Lower leg skin (tissue), 3 donors: ENCODE results near the gene ADPGK.
"Not testable (repeated sequence)": the region's sequence is repeated elsewhere in the genome, so short reads cannot be mapped to it uniquely, and the experiment has no call there.

ENCODE experiments used
- CTCF ChIP-seq, 3 donors: fragments of 450-650 bp; IDR thresholded peaks; one replicate each; pipeline ENCODE4 v1.5.1; 2016; ENCODE audit warnings: antibody characterized with exemption in 3 of 3, mild to moderate bottlenecking in 3 of 3, moderate library complexity in 2 of 3
- POLR2A ChIP-seq, 2 donors: fragments of 450-650 bp; IDR thresholded peaks; one replicate each; pipeline ENCODE4 v1.6.1; 2016 to 2017; ENCODE audit warnings: antibody characterized with exemption in 2 of 2, mild to moderate bottlenecking in 1 of 2, moderate library complexity in 1 of 2

- not testable (repeated sequence) for TF ChIP-seq CTCF, POLR2A (IDR thresholded peaks at IDR 0.05)
Observed at GRCh38 chr15:72708551-72709303, 74.8 kb downstream of the ADPGK start.
